ENCODE data around the gene CDKN2B.

GRCh38 chr9:21972361-21972760 lies 36.7 kb downstream of the CDKN2B start:
- TF ChIP-seq CTCF (conservative IDR thresholded peaks at IDR 0.05; ENCODE audit: low read length): no peak
- TF ChIP-seq EZH2phosphoT487 (IDR thresholded peaks at IDR 0.05; ENCODE audit: borderline replicate concordance, low read depth, low read length): no peak
